Measurements from ENCODE around the gene TMEM232. TPM values are rescaled to one million over a fixed set of nuclear protein-coding genes. Genes with fewer than 3 reads are reported as not detected.
A peak's percentile ranks its signal among the peaks of the same experiment; 100 is the strongest.

TMEM232 gene
- total and polyA plus RNA-seq, 2 of the 4 experiments (the other 2 are of a cell fraction), result 0.17 to 0.36 TPM

- no CpG with 5 or more reads among the region's 3 CpGs for WGBS, 2 experiments (ENCODE audit: extremely low coverage in 2 of 2, insufficient read length in 1 of 2)
- ChIA-PET POLR2A (ENCODE audit: unreplicated experiment) (no interaction called here), CTCF (no interaction called here)
- Histone ChIP-seq H2BK15ac (ENCODE audit: low read depth, low read length) (no peak overlapping the region), H3K4me1 (ENCODE audit: control insufficient read depth, insufficient read depth, low read length) (no peaks in the 10 kb centered on the region), H4K20me1 (ENCODE audit: insufficient read depth, low read length) (no peaks in the 10 kb centered on the region), H4K91ac (ENCODE audit: insufficient read depth, low read depth, low read length) (no peak overlapping the region), H3K79me1 (ENCODE audit: low read depth in 1 of 2, low read length in 2 of 2) (no peaks in the 10 kb centered on the region), H3K56ac (ENCODE audit: extremely low read depth, insufficient read depth, low read length) (no peak overlapping the region), H2BK20ac (ENCODE audit: low read depth, low read length) (no peak overlapping the region), H3K18ac (ENCODE audit: low read depth, low read length) (no peak overlapping the region), H4K5ac (ENCODE audit: low read depth, low read length) (no peak overlapping the region), H3K23ac (ENCODE audit: low read depth, low read length) (no peak overlapping the region), H3K27me3 (ENCODE audit: control insufficient read depth, insufficient read depth, low read length) (no peaks in the 10 kb centered on the region), H3K9me1 (ENCODE audit: insufficient read depth, low read length) (no peaks in the 10 kb centered on the region), H3K36me3 (ENCODE audit: control insufficient read depth, insufficient read depth, low read length) (no peaks in the 10 kb centered on the region), H3K27ac (ENCODE audit: insufficient read depth, low read length) (no peak overlapping the region), H3K14ac (replicated peaks; ENCODE audit: low read depth, low read length) (no peak overlapping the region), H3K4ac (ENCODE audit: low read depth, low read length) (no peak overlapping the region), H3K4me3 (ENCODE audit: insufficient read depth, low read depth, low read length) (no peak overlapping the region), H2BK5ac (ENCODE audit: low read depth, low read length, poor library complexity, severe bottlenecking) (no peak overlapping the region), H2BK120ac (ENCODE audit: low read depth, low read length) (no peak overlapping the region), H3K4me2 (ENCODE audit: low read depth, low read length) (peak overlapping the region; percentile 2; the same call in 1 of the 2 replicates), H2AK9ac (replicated peaks; ENCODE audit: low read depth, low read length, poor library complexity) (no peak overlapping the region), H2AFZ (replicated peaks; ENCODE audit: low read length, poor library complexity) (no peak overlapping the region), H3K9me3 (ENCODE audit: control insufficient read depth, insufficient read depth, low read length) (no peaks in the 10 kb centered on the region), H3K9ac (ENCODE audit: low read depth, low read length) (no peak overlapping the region), H4K8ac (ENCODE audit: low read depth in 2 of 2, low read length in 2 of 2) (no peak overlapping the region), H2AK5ac (ENCODE audit: low read depth, low read length) (no peak overlapping the region)
- DNase-seq (no peak), ATAC-seq (ENCODE audit: low read depth) (no peak)
- intact Hi-C loops (cut with micrococcal nuclease) (no loop called here), dilution Hi-C loops (cut with HindIII; ENCODE audit: low sequenced_read_pairs, unreplicated experiment) (no loop called here), in situ Hi-C loops (cut with MboI; ENCODE audit: low sequenced_read_pairs) (no loop called here)
- no peak for TF ChIP-seq BHLHE40 (IDR thresholded peaks at IDR 0.05; ENCODE audit: low read depth, low read length)
- no peak for TF ChIP-seq MAFK (IDR thresholded peaks at IDR 0.05; ENCODE audit: low read depth, low read length)
- no peak for TF ChIP-seq RAD21 (IDR thresholded peaks at IDR 0.05; ENCODE audit: low read length)
- no peak for TF ChIP-seq MXI1 (IDR thresholded peaks at IDR 0.05; ENCODE audit: borderline replicate concordance, low read depth, low read length)
- no peak for TF ChIP-seq CEBPB (IDR thresholded peaks at IDR 0.05; ENCODE audit: low read depth, low read length)
- TF ChIP-seq MAZ (IDR thresholded peaks at IDR 0.05; ENCODE audit: borderline replicate concordance, low read depth, low read length), result no peak
- no peak for TF ChIP-seq FOS (IDR thresholded peaks at IDR 0.05; ENCODE audit: low read depth, low read length)
- TF ChIP-seq RFX5 (IDR thresholded peaks at IDR 0.05; ENCODE audit: low read depth, low read length), result no peak
- TF ChIP-seq CTCF (conservative IDR thresholded peaks at IDR 0.05; ENCODE audit: low read depth, low read length), result no peak
- no peak for TF ChIP-seq NFE2L2 (IDR thresholded peaks at IDR 0.05; ENCODE audit: low read depth, low read length)
- TF ChIP-seq CHD1 (IDR thresholded peaks at IDR 0.05; ENCODE audit: low read depth, low read length), result no peak
- TF ChIP-seq SMC3 (IDR thresholded peaks at IDR 0.05; ENCODE audit: low read depth, low read length), result no peak
- TF ChIP-seq USF2 (IDR thresholded peaks at IDR 0.05; ENCODE audit: low read depth, low read length), result no peak
- no peak for TF ChIP-seq RCOR1 (IDR thresholded peaks at IDR 0.05; ENCODE audit: insufficient replicate concordance, low read length)
- TF ChIP-seq POLR2A (IDR thresholded peaks at IDR 0.05; ENCODE audit: low read depth, low read length), result no peak
- TF ChIP-seq, protein P1, sequence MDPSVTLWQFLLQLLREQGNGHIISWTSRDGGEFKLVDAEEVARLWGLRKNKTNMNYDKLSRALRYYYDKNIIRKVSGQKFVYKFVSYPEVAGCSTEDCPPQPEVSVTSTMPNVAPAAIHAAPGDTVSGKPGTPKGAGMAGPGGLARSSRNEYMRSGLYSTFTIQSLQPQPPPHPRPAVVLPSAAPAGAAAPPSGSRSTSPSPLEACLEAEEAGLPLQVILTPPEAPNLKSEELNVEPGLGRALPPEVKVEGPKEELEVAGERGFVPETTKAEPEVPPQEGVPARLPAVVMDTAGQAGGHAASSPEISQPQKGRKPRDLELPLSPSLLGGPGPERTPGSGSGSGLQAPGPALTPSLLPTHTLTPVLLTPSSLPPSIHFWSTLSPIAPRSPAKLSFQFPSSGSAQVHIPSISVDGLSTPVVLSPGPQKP (IDR thresholded peaks at IDR 0.05; ENCODE audit: borderline replicate concordance, low read depth, low read length), result no peak
- BruUV-seq (replicated peaks), result no TSS peak
Measured at GRCh38 chr5:110702704-110703103, 23.8 kb downstream of the TMEM232 start.
